ENCODE measurements around the gene MCOLN2. TPM values are rescaled to one million over a fixed set of nuclear protein-coding genes. Genes with fewer than 3 reads are reported as not detected.

Gene MCOLN2
- total RNA-seq, 1 experiment from 2014 or later, result 3.8 TPM

DNA sequence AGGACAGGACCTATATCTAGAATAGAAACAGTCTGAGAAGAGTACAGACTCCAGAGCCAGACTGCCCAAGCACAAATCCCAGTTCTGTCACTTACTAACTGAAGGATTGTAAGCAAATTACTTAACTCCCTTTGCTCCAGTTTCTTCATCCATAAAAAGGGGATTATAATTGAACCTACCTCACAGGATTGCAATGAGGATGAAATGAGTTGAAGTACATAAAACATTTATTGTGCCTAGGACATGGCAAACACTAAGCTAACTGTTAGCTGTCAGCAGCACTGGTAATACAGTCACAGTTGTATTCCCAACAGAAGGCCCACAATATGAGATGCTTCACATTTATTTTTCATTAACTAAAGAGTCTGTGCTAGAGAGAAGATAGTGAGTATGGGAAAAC is 33.9 kb downstream of the MCOLN2 start:
- H3K27ac Mint-ChIP-seq, result no peak overlapping the region
- DNase-seq (ENCODE audit: low spot score), result no peak
- TF ChIP-seq, protein P1, sequence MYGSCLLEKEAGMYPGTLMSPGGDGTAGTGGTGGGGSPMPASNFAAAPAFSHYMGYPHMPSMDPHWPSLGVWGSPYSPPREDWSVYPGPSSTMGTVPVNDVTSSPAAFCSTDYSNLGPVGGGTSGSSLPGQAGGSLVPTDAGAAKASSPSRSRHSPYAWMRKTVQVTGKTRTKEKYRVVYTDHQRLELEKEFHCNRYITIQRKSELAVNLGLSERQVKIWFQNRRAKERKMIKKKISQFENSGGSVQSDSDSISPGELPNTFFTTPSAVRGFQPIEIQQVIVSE (CRISPR knock-in tag; IDR thresholded peaks at IDR 0.05; ENCODE audit: borderline replicate concordance), result no peak
- TF ChIP-seq ZNF263 (CRISPR knock-in tag; IDR thresholded peaks at IDR 0.05; ENCODE audit: low read depth) (no peak), CREM (CRISPR knock-in tag; IDR thresholded peaks at IDR 0.05) (no peak), JUN (CRISPR knock-in tag; IDR thresholded peaks at IDR 0.05) (no peak), NR1H2 (CRISPR knock-in tag; IDR thresholded peaks at IDR 0.05) (no peak), NFE2L1 (CRISPR knock-in tag; IDR thresholded peaks at IDR 0.05) (no peak), ZNF317 (CRISPR knock-in tag; IDR thresholded peaks at IDR 0.05; ENCODE audit: borderline replicate concordance, low read depth) (no peak)
- TF ChIP-seq, protein P2, sequence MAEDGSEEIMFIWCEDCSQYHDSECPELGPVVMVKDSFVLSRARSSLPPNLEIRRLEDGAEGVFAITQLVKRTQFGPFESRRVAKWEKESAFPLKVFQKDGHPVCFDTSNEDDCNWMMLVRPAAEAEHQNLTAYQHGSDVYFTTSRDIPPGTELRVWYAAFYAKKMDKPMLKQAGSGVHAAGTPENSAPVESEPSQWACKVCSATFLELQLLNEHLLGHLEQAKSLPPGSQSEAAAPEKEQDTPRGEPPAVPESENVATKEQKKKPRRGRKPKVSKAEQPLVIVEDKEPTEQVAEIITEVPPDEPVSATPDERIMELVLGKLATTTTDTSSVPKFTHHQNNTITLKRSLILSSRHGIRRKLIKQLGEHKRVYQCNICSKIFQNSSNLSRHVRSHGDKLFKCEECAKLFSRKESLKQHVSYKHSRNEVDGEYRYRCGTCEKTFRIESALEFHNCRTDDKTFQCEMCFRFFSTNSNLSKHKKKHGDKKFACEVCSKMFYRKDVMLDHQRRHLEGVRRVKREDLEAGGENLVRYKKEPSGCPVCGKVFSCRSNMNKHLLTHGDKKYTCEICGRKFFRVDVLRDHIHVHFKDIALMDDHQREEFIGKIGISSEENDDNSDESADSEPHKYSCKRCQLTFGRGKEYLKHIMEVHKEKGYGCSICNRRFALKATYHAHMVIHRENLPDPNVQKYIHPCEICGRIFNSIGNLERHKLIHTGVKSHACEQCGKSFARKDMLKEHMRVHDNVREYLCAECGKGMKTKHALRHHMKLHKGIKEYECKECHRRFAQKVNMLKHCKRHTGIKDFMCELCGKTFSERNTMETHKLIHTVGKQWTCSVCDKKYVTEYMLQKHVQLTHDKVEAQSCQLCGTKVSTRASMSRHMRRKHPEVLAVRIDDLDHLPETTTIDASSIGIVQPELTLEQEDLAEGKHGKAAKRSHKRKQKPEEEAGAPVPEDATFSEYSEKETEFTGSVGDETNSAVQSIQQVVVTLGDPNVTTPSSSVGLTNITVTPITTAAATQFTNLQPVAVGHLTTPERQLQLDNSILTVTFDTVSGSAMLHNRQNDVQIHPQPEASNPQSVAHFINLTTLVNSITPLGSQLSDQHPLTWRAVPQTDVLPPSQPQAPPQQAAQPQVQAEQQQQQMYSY (CRISPR knock-in tag; IDR thresholded peaks at IDR 0.05), result no peak
- TF ChIP-seq, protein P3, sequence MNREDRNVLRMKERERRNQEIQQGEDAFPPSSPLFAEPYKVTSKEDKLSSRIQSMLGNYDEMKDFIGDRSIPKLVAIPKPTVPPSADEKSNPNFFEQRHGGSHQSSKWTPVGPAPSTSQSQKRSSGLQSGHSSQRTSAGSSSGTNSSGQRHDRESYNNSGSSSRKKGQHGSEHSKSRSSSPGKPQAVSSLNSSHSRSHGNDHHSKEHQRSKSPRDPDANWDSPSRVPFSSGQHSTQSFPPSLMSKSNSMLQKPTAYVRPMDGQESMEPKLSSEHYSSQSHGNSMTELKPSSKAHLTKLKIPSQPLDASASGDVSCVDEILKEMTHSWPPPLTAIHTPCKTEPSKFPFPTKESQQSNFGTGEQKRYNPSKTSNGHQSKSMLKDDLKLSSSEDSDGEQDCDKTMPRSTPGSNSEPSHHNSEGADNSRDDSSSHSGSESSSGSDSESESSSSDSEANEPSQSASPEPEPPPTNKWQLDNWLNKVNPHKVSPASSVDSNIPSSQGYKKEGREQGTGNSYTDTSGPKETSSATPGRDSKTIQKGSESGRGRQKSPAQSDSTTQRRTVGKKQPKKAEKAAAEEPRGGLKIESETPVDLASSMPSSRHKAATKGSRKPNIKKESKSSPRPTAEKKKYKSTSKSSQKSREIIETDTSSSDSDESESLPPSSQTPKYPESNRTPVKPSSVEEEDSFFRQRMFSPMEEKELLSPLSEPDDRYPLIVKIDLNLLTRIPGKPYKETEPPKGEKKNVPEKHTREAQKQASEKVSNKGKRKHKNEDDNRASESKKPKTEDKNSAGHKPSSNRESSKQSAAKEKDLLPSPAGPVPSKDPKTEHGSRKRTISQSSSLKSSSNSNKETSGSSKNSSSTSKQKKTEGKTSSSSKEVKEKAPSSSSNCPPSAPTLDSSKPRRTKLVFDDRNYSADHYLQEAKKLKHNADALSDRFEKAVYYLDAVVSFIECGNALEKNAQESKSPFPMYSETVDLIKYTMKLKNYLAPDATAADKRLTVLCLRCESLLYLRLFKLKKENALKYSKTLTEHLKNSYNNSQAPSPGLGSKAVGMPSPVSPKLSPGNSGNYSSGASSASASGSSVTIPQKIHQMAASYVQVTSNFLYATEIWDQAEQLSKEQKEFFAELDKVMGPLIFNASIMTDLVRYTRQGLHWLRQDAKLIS (CRISPR knock-in tag; IDR thresholded peaks at IDR 0.05; ENCODE audit: borderline replicate concordance), result no peak
- no peaks in the 10 kb centered on the region; the same call in 1 of the 2 replicates for H3K27me3 Mint-ChIP-seq (ENCODE audit: low read depth)
- no peak for ATAC-seq
- H3K4me1 Mint-ChIP-seq, result no peaks in the 10 kb centered on the region
- no peak overlapping the region for H3K4me3 Mint-ChIP-seq
- CTCF ChIA-PET, result no interaction called here
- H3K36me3 Mint-ChIP-seq, result 0 out of 2 replicates have a peak, but pooled peaks cover 3% of the 10 kb centered on the region
- POLR2A ChIA-PET, result no interaction called here
- H3K9me3 Mint-ChIP-seq, result peaks cover 8% of the 10 kb centered on the region; the same call in 1 of the 2 replicates

GRCh38 chr1:84961316-84961715 is 35.6 kb downstream of the MCOLN2 start:
- Mint-ChIP-seq H3K27me3 (ENCODE audit: low read depth) (no peaks in the 10 kb centered on the region; the same call in 1 of the 2 replicates), H3K9me3 (peaks cover 8% of the 10 kb centered on the region; the same call in 1 of the 2 replicates), H3K36me3 (0 out of 2 replicates have a peak, but pooled peaks cover 3% of the 10 kb centered on the region), H3K4me3 (no peak overlapping the region), H3K27ac (no peak overlapping the region), H3K4me1 (no peaks in the 10 kb centered on the region; the same call in 1 of the 2 replicates)
- ChIA-PET CTCF (interaction anchor here (5.9 kb wide), 1 partner anchor 17 kb away, joined by 35 read pairs; no protein-coding TSS in a partner anchor), POLR2A (no interaction called here)
- no peak for ATAC-seq
- no peak for DNase-seq (ENCODE audit: low spot score)
- TF ChIP-seq, protein P2 (CRISPR knock-in tag; IDR thresholded peaks at IDR 0.05), result no peak
- TF ChIP-seq HMGXB4 (CRISPR knock-in tag; IDR thresholded peaks at IDR 0.05) (no peak), E2F4 (CRISPR knock-in tag; IDR thresholded peaks at IDR 0.05; ENCODE audit: borderline replicate concordance, low read depth) (no peak), ZNF219 (CRISPR knock-in tag; IDR thresholded peaks at IDR 0.05; ENCODE audit: borderline replicate concordance) (no peak), CREM (CRISPR knock-in tag; IDR thresholded peaks at IDR 0.05) (no peak), FOXK1 (CRISPR knock-in tag; IDR thresholded peaks at IDR 0.05) (no peak), AR (CRISPR knock-in tag; IDR thresholded peaks at IDR 0.05) (no peak)
- TF ChIP-seq, protein P4, sequence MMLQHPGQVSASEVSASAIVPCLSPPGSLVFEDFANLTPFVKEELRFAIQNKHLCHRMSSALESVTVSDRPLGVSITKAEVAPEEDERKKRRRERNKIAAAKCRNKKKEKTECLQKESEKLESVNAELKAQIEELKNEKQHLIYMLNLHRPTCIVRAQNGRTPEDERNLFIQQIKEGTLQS (CRISPR knock-in tag; conservative IDR thresholded peaks at IDR 0.05), result no peak
